ENCODE data around the gene IGFBP7.

IGFBP7 gene

GRCh38 chr4:57081651-57082621, 28.2 kb downstream of the IGFBP7 start:
- Histone ChIP-seq H3K27me3 (replicated peaks; ENCODE audit: control insufficient read depth, insufficient read depth, low read length) (no peaks in the 10 kb centered on the region), H3K36me3 (ENCODE audit: control insufficient read depth, insufficient read depth, low read length) (no peaks in the 10 kb centered on the region), H3K4me3 (replicated peaks; ENCODE audit: low read depth, low read length) (no peak overlapping the region)
- no peak for TF ChIP-seq CTCF (IDR thresholded peaks at IDR 0.05; ENCODE audit: insufficient read depth, low read length, poor library complexity, severe bottlenecking)
- DNase-seq (ENCODE audit: extremely low read depth, insufficient read length), result no peak

DNA sequence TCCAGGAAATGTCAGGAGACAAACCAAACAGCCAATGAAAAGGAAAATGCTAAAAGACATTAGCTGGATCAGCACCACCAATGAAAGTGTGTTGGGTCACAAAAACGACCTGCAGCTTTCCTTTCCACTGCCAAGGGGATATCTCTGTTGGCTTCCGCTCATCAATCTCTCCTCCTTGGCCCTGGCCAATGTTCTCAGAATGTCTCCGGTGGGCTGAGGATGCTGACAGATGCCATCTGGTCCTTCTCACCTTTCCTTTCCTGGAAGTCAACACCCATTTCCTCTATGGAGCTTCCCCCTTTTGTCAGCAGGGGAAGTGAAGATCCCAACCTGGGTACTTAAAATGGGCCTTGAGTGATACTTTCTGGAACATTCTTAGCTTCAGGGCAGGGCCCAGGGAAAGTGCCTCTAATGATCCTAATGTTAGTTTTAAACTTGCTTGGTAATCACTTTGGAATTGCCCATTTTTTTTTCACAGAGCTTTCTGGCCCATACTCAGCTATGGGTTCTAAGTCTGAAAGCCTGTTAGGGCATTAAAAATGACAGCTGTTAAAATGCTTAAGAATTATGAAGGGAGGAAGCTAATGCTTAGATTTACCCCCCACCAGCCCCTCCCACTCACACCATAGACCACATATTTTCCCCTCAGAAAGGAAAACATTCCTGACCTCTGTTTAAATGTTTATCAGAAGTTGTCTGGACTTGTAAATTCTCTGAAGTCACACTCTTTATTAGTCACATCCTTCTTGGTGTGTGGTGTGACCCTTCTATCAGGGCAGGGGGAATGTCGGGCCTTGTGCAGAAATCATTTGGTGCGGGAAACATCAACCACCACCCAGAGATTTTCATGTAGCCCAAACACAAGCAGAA, 29.2 kb downstream of the IGFBP7 start:
- no peak for DNase-seq (ENCODE audit: extremely low read depth, insufficient read length)
- no peaks in the 10 kb centered on the region for H3K27me3 ChIP-seq (replicated peaks; ENCODE audit: control insufficient read depth, insufficient read depth, low read length)

GRCh38 chr4:57078685-57079521, 31.3 kb downstream of the IGFBP7 start:
- no peak for DNase-seq (ENCODE audit: extremely low read depth, insufficient read length)
- no peaks in the 10 kb centered on the region for H3K36me3 ChIP-seq (ENCODE audit: control insufficient read depth, insufficient read depth, low read length)
- no peak overlapping the region for H3K4me3 ChIP-seq (replicated peaks; ENCODE audit: low read depth, low read length)
- H3K27me3 ChIP-seq (replicated peaks; ENCODE audit: control insufficient read depth, insufficient read depth, low read length), result no peaks in the 10 kb centered on the region
- no peak for TF ChIP-seq CTCF (IDR thresholded peaks at IDR 0.05; ENCODE audit: insufficient read depth, low read length, poor library complexity, severe bottlenecking)

More for the DNA sequence above, 29.2 kb downstream of the IGFBP7 start:
- no peak for TF ChIP-seq CTCF (IDR thresholded peaks at IDR 0.05; ENCODE audit: insufficient read depth, low read length, poor library complexity, severe bottlenecking)
- Histone ChIP-seq H3K36me3 (ENCODE audit: control insufficient read depth, insufficient read depth, low read length) (no peaks in the 10 kb centered on the region), H3K4me3 (replicated peaks; ENCODE audit: low read depth, low read length) (no peak overlapping the region)

- DNase-seq (ENCODE audit: extremely low read depth, insufficient read length), result no peak
- H3K27me3 ChIP-seq (replicated peaks; ENCODE audit: control insufficient read depth, insufficient read depth, low read length), result no peaks in the 10 kb centered on the region
- H3K4me3 ChIP-seq (replicated peaks; ENCODE audit: low read depth, low read length), result no peak overlapping the region
- H3K36me3 ChIP-seq (ENCODE audit: control insufficient read depth, insufficient read depth, low read length), result no peaks in the 10 kb centered on the region
- TF ChIP-seq CTCF (IDR thresholded peaks at IDR 0.05; ENCODE audit: insufficient read depth, low read length, poor library complexity, severe bottlenecking), result no peak
Observed at GRCh38 chr4:57077550-57078343, 32.4 kb downstream of the IGFBP7 start.

GRCh38 chr4:57076646-57077045, 33.5 kb downstream of the IGFBP7 start:
- H3K27me3 ChIP-seq (replicated peaks; ENCODE audit: control insufficient read depth, insufficient read depth, low read length), result no peaks in the 10 kb centered on the region
- no peak overlapping the region for H3K4me3 ChIP-seq (replicated peaks; ENCODE audit: low read depth, low read length)
- TF ChIP-seq CTCF (IDR thresholded peaks at IDR 0.05; ENCODE audit: insufficient read depth, low read length, poor library complexity, severe bottlenecking), result no peak

More at GRCh38 chr4:57076646-57077045, 33.5 kb downstream of the IGFBP7 start:
- no peaks in the 10 kb centered on the region for H3K36me3 ChIP-seq (ENCODE audit: control insufficient read depth, insufficient read depth, low read length)
- DNase-seq (ENCODE audit: extremely low read depth, insufficient read length), result no peak
